Epithelial cell of proximal tubule (primary cell): ENCODE results near the gene MRPL23. TPM values are rescaled to one million over a fixed set of nuclear protein-coding genes. Genes with fewer than 3 reads are reported as not detected.

Source experiments
- DNase-seq: peaks from one replicate; pipeline ENCODE4 v3.0.0-alpha.2; 2011; ENCODE audit warnings: low read depth
- H3K4me3 ChIP-seq: 2 replicates; pipeline ENCODE4 v1.5.1; 2011; ENCODE audit warnings: low read depth, mild to moderate bottlenecking, low read length
- total RNA-seq: library from RNA; depleted of rRNA; stranded (reverse); fragments of >200 nt; gene quantifications from 2 replicates; pipeline ENCODE4 v1.2.3, GENCODE V29; 2015
- TF ChIP-seq, protein P1 (sequence below): conservative IDR thresholded peaks from 2 replicates; pipeline ENCODE4 v1.5.1; 2012; ENCODE audit warnings: low read depth, mild to moderate bottlenecking, low read length

The MRPL23 gene
- total RNA-seq, result 92.1 and 251 TPM in 2 replicates

DNA sequence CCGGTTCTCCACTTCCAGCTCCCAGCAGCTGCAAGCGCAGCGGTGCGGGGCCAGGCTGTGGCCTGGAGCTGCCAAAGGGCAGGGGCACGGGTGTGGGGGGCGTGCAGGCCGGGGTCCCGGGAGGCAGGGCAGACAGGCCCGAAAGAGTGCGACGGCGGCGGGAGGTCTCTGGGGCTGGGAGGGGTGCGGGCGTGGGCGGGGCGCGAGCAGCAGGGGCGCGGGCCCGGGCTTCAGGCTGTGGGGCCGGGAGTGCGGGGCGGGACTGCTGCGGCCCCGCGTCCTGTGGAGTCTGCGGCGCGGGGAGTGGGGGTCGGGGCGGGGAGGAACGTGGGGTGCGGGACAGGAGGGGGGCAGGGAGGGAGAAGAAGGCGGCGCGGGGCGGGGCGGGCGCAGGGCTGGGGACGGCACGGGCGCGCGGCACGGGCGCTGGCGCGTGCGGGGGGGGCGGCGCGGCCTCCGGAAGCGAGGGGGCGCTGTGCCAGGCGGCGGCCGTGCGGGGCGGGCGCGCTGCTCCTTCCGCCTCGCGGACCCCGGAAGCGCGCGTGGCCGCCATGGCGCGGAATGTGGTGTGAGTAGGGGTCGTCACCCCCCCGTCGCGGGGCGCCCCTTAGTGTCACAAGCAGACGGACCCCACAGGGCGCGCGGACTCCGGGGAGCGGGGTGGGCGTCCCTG is at the start of gene MRPL23:
Gene MRPL23 (plus strand): TSS at position 521 of the 673 bp plus-strand sequence. CDS start 31 bp downstream, at position 552.
- no peak within 1 kb of the TSS for H3K4me3 ChIP-seq
- DNase-seq, result no peak
- TF ChIP-seq, protein P1, sequence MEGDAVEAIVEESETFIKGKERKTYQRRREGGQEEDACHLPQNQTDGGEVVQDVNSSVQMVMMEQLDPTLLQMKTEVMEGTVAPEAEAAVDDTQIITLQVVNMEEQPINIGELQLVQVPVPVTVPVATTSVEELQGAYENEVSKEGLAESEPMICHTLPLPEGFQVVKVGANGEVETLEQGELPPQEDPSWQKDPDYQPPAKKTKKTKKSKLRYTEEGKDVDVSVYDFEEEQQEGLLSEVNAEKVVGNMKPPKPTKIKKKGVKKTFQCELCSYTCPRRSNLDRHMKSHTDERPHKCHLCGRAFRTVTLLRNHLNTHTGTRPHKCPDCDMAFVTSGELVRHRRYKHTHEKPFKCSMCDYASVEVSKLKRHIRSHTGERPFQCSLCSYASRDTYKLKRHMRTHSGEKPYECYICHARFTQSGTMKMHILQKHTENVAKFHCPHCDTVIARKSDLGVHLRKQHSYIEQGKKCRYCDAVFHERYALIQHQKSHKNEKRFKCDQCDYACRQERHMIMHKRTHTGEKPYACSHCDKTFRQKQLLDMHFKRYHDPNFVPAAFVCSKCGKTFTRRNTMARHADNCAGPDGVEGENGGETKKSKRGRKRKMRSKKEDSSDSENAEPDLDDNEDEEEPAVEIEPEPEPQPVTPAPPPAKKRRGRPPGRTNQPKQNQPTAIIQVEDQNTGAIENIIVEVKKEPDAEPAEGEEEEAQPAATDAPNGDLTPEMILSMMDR, result no peak

DNA sequence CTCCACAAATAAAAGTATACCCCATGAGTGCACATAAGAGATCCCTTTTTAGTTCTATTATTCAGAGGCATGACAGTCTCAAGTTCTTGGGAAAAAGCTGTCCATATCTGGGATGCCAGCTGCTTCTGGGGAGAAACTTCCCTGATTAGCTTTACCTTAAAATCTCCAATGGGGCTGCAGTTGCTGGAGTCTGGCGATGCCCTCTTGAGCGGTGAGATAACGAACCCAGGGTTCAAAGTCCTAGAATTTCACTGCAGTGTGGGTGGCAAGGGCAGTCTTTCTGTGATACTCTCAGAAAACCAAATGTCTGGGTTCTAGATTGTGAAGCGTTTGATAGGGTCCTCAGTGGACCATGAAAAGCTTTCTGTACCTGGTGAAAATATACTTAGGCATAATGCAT is 48.0 kb upstream of the MRPL23 start:
- DNase-seq, result no peak
- TF ChIP-seq, protein P1, result no peak
- no peak overlapping the region for H3K4me3 ChIP-seq

DNA sequence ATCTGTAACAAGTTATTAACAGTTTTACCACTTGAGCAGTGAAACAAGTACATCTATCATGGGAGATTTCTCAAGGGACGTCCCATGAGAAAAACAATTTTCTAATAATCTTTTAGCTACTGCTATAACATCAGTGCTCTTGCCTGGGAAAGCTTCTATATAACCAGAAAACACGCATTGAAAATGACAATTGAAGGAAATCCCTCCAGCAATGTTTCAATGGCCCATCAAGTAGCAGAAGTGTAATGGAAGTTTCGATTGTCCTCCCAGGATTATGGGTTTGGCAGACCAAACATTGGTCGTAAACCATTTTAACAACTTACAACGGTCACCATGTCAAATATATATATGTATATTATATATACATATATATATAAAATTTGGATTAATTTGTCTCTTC is 47.4 kb upstream of the MRPL23 start:
- TF ChIP-seq, protein P1, result no peak
- H3K4me3 ChIP-seq, result no peak overlapping the region
- no peak for DNase-seq

DNA sequence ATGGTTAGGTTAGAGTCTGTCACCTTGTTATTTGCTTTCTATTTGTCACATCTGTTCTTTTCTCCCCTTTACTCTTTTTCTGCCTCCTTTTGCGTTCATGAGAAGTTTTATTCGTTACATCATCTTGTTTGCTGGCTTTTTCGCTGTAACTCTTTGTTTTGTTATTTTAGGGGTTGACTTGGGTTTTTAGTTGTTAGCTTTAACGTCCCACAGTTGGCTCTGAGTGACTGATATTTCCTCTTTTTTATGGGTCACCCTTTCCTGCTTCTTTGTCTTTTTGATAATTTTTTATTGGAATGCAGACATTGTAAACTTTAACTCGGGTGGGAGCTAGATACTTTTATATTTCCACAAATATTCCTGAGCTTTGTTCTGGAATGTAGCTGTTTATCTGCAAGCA is 41.0 kb upstream of the MRPL23 start:
- TF ChIP-seq, protein P1, result no peak
- no peak for DNase-seq

DNA sequence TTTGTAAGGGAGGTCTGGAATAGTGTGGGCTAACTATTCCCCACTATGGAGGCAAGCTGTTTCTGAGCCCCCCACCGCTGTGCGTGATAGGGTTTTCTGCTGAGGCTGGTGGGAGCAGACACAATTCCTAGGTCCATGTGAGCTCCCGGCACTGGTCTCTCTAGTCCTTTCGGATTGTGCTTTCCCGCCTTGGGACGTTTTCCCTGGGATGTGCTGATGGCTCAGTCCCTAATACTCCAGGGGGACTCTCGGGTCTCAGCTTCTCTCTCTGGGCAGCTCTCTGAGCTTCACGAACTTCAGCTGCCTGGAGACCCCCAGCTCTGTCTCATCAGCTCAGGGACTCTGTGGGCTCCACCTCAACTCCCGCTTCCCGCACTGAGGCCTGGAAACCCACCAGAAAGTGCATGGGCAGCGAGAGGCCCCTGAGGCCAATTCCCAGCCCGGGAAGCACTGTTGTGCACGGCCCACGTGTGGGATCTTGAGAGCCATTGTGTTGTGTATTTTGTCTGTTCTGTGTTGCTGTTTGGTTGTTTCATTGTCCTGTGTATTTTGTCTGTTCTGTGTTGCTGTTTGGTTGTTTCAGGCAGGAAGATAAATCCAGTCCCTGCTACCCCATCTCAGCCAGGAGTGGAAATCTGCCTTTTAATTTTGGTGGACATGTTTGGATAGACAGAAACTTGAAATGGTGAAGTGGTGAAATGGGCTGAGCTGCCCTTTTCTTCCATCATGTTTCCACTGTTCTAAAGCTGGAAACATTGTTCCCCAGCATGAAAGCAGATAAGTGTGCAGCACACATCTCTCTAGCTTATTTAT is 40.3 kb upstream of the MRPL23 start:
- no peak for DNase-seq
- H3K4me3 ChIP-seq, result no peak overlapping the region
- TF ChIP-seq, protein P1, result no peak

More for the DNA sequence above, 41.0 kb upstream of the MRPL23 start:
- H3K4me3 ChIP-seq, result no peak overlapping the region

DNA sequence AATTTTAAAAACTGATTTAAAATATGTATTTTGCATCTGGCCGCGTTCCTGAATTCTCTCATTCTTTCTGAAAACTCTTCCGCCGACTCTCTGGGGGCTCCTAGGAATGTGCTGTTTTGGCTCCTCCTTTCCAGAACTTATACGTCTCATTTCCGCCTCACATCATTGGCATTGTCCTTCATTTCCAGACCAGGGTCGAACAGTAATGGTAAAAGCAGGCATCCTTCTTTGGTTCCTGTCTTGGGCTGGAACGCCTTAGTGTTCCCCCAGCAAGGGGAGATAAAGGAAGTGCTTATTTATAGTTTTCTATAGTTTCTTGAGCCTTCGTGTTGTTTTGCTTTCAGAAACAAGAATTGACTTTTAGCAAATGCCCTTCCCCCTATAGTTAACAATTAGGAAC is 38.5 kb upstream of the MRPL23 start:
- TF ChIP-seq, protein P1, result no peak
- no peak overlapping the region for H3K4me3 ChIP-seq
- no peak for DNase-seq
